HTERT RPE-1 (cell line): ENCODE measurements around the gene BBS9.
"Not testable (repeated sequence)": the region's sequence is repeated elsewhere in the genome, so short reads cannot be mapped to it uniquely, and the experiment has no call there.

Source experiments
- in situ Hi-C: fragments of 300-500 bp; cut with MboI; formaldehyde crosslinking; loops from 4 replicates; pipeline ENCODE4 v1.14.3; 2020; ENCODE audit warnings: low sequenced_read_pairs

BBS9 gene

DNA sequence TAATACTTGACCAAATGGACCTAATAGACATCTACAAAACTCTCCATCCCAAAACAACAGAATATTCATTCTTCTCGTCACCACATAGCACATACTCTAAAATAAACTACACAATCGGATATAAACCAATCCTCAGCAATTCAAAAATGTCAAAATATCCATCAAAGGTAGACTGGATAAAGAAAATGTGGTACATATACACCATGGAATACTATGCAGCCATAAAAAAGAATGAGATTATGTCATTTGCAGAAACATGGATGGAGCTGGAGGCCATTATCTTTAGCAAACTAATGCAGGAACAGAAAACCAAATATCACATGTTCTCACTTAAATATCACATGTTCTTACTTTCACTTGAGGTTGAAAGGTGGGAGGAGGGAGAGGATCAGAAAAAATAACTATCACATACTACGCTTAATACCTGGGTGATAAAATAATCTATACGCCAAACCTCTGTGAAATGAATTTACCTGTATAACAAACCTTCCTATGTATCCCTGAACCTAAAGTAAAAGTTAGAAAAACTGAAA, 142.5 kb downstream of the BBS9 start:
- in situ Hi-C loops = not testable (repeated sequence)

DNA sequence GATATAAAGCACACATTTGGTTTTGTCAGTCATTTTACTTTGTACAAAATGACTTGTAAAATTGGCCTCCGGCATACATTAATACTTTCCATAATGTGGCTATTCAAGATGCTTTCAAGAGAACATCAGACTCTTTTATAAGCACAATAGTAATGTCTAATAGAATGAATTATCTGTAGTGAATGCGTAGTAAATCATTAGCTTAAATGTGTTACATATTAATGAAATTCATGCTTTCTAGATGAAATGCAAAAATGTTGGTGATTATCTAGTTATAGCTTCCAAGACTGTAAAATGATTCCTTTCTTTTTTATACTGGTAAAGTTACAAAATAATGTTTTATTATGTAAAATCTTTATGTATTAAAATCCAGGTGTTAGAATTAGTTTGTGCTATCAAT, 144.0 kb downstream of the BBS9 start:
- in situ Hi-C loops = no loop called here

DNA sequence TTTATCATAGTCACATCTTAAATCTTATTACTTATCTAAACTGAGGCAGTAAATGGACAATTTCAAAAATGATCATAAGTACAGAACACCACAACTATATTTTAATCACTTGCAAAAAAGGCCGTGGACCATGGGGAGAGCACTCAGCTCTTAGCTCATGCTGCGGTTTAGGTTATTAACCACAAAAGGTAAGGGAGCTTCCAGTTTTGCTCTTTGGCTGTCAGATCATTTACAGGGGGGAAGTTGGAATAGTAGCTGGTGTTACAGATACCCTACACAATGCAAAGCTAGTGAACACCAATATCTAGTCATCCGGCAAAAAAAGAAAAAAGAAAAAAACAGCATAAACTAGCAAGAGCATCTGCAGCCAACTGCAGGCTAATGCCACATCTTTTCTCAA, 147.0 kb downstream of the BBS9 start:
- in situ Hi-C loops = no loop called here

DNA sequence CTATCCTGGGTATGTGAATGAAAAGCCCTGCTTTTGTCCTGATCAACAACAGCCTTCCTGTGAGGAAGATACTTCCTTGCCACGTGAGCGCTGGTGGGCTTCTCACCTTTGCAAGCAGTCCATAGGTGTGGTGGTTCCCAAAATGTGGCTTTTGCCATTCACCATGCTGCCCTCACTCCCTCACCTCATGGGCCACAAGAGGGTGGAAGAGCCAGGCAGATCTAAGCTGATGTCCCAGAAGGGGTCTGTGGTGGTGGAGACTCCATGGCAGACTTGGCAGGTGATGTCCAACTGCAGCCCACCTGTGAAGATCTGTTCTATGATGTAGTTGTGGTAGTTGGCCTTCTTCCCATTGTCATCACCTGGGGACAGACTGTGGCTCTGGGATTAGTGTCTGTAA, 147.4 kb downstream of the BBS9 start:
- in situ Hi-C loops = no loop called here

DNA sequence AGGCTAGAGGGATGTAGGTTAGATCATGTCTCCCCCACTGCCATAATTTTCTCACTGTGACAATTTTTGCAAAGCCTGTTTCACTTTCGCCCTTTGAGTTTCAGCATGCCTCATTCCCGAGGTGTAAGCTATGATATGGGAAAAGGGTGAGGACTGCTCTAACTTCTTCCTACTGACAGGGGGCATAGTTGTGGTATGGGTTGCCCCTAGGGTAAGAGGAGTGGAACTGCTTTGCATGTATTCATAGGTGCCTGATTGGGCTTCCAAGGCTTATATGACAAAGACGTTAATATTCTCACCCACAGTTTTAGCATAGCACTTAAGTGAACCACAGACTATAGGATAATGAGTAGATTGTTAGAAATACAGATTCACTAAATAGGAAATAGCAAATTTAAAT, 148.7 kb downstream of the BBS9 start:
- in situ Hi-C loops = no loop called here

DNA sequence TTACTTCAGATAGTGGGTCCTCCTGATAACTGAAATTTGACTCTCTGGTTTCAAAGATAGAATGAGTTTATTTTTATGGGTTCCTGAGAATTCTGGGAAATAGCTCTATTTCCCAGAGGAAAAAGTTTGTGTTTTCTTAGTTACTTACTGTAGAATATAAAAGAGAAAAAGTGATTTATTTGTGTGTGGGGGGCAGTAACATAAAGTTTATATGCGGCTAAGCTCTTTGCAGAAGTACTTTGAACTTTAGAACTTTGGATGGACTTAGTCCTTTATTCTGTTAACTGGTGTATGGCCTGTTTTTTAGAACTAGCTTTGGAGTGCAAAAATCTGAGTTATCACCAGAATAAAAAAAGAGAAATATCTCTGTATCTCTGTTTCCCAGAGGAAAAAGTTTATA, 157.1 kb downstream of the BBS9 start:
- in situ Hi-C loops = no loop called here

DNA sequence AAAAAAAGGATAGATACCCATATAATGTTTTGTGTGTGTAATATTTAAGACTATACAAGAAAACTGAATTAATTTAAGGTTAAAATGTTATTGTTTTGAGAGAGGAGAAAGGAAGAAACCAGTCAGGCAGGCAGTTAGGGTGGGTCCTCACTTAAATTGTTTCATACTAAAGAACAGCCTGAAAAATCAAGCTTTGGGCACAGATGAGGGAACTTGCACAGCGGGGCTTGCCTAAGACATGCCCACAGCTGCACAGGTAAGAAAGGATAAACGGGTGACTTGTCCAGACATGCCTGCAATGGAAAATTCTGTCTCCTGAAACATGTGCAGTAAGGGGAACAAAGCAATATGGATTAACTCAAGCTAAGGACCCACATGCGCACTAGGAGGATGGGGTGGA, 158.4 kb downstream of the BBS9 start:
- in situ Hi-C loops = no loop called here

DNA sequence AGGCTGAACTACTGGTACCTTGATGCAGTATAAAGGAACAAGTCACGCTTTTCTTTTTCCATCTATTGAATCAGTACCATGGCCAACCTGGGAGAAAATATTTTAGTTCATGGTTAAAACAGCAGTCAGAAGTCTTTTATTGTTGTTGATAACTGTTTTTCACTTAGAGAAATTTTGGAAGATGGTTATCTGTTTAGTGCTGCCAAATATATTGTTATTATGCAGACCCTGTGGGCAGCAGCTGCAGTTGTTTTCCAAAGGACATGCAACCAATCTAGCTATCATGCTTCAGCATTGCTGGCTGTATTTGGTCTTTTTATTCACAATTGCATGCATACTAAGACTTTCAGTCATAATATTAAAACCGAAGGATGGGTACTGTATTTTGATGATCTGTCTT, 169.5 kb downstream of the BBS9 start:
- in situ Hi-C loops = no loop called here

DNA sequence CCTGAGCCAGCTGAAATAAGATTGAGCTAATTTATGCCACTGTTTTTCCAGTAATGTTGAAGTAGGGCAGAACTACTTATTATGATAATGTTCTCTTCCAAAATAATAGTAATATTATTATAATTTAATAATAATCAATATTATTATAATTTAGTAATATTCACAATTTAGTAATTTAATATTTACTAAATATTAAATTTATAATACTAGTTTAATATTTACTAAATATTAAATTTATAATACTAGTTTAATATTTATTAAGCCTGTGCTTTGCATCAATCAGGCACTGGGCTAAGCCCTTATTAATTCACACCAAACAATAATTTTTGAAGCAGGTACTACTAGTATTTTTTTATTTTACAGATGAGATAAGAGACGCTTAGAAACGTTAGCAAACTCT, 170.1 kb downstream of the BBS9 start:
- in situ Hi-C loops = no loop called here

DNA sequence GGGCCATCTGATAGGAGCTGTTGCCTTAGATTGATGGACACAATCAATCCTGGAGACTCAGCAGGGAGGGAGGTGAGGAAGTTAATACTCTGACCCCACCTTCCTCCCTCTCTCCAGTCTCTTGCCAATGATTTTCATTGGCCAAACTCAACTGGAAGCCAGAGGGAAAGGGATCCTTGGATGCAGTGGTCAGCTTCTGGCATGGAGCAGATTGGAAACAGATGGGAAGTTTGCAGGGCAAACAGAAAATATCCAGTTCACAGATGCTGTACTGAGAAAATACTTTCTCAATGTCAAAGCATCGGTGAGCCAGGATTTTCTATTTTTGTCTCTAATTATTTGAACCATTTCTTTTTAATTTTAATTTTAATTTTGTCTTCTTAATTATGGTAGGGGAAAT, 170.8 kb downstream of the BBS9 start:
- in situ Hi-C loops = no loop called here

DNA sequence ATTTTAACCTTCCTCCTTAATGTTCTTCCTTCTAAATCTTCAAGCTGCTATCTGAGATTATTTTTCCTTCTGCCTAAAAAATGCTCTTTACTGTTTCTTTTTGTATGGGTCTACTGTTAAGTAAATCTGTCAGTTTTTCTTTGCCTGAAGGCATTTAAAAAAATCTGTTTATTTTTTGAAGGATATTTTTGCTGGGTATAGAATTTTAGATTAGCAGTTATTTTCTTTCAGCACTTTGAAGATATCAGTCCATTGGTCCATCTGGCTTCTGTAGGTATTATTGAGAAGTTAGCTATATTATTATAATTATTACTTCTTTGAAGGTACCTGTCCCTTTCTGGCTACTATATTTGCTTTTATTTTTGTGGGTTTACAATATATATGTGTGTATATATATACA, 171.4 kb downstream of the BBS9 start:
- in situ Hi-C loops = no loop called here

DNA sequence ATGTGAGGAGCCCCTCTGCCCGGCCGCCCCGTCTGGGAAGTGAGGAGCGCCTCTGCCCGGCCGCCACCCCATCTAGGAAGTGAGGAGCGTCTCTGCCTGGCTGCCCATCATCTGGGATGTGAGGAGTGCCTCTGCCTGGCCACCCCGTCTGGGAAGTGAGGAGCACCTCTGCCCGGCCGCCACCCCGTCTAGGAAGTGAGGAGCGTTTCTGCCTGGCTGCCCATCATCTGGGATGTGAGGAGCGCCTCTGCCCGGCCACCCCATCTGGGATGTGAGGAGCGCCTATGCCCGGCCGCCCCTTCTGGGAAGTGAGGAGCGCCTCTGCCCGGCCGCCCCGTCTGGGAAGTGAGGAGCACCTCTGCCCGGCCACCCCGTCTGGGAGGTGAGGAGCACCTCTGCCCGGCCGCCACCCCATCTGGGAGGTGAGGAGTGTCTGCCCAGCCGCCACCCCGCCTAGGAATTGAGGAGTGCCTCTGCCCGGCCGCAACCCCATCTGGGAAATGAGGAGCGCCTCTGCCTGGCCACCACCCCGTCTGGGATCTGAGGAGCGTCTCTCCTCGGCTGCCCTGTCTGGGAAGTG, 174.7 kb downstream of the BBS9 start:
- in situ Hi-C loops = not testable (repeated sequence)

DNA sequence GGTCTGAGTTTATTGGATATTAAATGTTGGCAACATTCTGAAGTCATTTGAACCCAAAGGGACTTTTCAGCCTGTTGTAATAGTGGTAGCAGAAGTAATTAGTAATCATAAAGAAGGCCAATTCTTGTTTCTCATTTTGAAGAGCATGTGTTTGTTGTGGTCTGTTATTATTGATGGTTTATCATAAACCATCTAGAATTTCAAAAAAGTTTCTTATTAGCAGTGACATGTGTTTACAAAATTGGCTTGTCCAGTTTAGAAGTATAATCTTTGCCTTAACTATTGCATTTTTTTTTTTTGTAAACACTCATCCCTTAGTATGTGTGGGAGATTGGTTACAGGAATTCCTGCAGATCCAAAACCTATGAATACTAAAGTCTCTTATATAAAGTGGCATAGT, 177.8 kb downstream of the BBS9 start:
- in situ Hi-C loops = no loop called here

DNA sequence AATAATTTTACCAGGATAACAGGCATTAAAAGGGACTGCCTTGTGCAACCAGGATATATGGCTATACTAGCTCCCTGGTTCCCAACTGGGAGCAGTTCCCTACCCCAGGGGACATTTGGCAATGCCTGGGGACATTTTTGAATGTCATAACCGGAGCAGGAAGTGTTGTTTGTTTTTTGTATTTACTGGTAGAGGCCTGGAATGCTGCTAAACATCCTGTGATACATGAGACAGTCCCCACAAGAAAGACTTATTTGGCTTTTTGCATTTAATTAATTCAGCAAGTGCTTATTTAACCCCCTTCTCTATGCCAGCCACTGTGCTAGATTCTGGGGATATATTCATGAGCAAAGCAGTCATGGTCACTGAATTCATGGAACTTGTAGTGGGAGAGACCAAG, 181.2 kb downstream of the BBS9 start:
- in situ Hi-C loops = no loop called here

DNA sequence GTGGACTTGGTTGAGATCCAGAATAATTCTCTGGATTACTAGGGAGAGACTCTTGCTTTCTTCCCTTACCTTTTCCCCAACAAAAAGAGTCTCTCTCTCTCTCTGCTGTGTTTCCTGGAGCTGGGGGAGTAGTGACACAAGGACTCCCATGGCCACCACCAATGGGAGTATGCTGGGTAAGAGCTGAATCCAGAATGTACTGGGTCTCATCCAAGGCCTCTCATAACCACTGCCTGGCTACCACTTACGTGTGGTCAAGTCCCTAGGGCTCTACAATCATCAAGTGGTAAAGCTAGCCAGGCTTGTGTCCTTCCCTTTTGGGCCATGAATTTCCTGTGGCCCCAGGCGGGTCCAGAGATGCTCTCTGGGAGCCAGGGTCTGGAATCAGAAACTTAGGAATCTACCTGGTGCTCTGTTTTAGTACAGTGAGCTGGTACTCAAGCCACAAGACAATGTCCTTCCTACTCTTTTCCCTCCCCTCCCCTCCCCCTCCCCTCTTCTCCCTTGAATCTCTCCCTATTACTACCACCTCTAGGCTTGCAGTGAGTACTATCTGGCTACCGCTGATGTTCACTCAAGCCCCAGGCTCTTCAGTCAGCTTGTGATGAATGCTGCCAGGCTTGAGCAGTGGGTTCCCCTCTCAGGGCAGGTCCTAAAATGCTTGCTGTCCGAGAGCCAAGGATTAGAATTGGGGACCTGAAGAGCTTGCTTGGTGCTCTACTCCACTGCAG, 196.6 kb downstream of the BBS9 start:
- in situ Hi-C loops = no loop called here

DNA sequence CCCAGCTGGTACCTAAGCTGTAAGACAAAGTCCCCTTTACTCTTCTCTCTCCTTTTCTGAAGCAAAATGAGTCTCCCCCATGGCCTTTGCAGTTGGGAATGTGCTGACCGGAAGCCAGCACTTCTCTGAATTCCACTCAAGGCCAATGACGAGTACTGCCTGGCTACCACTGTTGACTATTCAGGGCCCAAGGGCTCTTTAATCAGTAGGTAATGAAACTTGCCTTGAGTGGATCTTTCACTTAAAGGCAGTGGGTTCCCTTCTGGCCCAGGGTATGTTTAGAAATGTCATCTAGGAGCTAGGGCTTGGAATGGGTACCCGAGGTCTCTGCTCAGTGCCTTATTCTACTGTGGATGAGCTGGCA, 197.1 kb downstream of the BBS9 start:
- in situ Hi-C loops = no loop called here

DNA sequence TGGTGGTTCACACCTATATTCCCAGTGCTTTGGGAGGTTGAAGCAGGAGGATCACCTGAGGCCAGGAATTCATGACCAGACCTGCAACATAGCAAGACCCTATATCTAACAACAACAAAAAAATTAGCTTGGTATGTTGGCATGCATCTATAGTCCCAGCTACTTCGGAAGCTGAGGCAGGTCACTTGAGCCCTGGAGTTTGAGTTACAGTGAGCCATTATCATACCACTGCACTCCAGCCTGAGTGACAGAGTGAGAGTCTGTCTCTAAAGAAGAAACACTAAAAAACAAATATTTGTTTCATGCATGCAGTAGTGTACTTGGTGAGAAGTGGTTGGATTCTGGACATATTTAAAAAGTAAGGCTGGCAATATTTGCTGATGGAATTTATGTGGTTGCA, 198.1 kb downstream of the BBS9 start:
- in situ Hi-C loops = no loop called here

DNA sequence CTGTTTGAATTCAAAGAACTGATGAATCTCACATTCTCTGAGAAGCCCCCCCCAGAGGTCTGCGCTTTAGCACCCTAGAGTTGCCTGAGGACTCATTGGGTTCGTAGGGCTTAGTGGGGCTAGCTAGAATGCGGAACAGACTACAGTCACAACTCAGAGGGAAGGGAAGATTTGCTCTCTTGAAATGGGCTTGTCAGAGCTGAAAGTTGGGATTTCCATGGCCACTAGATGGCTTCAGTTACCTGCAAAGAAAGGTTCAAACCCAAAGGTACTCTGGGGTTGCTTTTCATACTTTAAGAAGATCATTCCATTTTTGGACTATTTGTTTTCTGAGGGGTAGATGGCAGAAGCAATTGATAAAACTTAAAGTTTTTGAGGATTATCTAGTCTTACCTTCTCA, 205.0 kb downstream of the BBS9 start:
- in situ Hi-C loops = no loop called here

DNA sequence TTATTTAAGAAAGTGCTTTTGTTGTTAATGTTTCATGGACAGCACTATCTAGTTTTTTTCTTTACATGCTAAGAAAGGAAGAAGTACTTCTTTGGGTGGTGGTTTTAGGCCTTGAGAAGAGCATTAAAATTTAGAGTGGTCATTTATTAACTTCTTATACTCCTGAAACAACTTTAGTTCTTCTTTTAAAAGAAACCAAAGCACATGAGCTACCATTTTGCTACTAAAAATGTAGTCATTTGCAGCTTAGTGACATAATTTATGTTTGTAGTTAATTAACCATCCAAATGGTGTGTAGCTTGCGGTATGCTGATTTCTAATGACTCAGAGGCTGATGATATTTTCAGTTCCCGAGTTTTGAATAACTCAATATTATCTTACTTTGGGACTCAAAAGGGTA, 207.5 kb downstream of the BBS9 start:
- in situ Hi-C loops = no loop called here

DNA sequence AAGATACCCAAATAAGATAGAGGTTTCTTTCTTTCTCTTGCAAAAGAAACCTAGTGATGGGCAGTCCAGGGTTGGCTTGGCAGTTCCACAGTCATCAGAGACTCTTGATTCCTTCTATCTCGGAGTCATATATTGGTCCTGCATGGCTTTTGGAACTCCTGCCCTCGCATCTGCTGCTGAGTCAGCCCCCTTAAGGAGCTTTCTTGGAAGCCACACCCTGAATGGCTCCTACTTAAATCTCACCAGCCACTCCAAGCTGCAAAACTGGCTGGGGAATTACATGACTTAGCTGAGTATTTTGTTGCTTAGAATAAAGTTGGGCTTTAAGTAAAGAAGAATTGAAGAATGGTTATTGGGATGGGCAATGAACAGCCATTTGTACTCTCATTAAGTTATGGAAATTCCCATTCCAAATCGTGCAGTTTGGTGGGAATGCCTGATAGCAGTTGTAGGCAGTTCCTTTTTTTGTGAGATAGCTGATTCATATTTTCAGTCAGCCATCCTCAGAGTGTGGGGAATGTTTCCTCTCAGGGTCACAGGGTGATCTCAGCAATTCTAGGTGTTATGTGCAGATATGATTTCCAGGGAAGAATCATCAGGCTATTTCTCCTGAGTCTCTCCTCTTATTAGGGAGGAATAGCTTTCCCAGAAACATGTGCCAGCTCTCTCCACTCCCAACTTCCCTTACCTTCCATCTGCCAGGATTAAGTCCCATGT, 209.9 kb downstream of the BBS9 start:
- in situ Hi-C loops = no loop called here

DNA sequence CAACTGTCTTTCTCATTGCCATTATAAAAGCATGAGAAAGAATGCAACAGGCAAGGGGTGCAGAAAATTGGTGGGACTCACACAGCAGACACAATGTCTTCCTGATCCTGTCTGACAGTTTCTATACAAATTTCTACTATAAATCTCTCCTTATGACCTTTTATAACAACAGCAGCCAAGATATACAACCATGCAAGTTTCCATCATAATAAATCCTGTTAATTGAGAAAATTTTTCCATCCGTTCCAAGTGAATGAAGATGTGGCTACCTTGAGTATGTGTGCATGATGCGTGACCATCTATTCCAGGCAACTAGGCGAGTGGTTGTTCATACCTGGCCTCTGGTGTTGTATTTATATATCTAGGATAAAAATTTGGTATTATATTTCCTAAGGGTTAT, 216.7 kb downstream of the BBS9 start:
- in situ Hi-C loops = no loop called here

DNA sequence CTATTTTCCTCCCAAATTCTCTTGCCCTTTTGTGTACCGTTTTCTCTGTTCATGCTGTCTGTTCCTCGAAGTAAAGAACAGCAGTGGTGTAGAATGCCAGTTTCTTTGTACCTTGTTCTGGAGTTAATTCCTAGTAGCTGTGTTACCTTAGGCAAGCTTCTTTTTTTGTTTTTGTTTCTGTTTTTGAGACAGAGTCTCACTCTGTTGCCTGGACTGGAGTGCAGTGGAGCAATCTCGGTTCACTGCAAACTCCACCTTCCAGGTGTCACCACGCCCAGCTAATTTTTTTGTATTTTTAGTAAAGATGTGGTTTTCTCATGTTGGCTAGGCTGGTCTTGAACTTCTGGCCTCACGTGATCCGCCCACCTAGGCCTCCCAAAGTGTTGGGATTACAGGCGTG, 221.2 kb downstream of the BBS9 start:
- in situ Hi-C loops = no loop called here
